Suprapubic skin (tissue), 4 donors: ENCODE measurements around the gene BMERB1. TPM values are rescaled to one million over a fixed set of nuclear protein-coding genes. Genes with fewer than 3 reads are reported as not detected.

Experiments
- DNase-seq, 2 donors: peaks; one replicate each; pipeline ENCODE4 v3.0.0-alpha.2; 2019; ENCODE audit warnings: low spot score in 2 of 2
- H3K27ac ChIP-seq: fragments of 200-600 bp; sonication (generic); one replicate; pipeline ENCODE4 v1.5.1; 2019
- H3K27me3 ChIP-seq: fragments of 200-600 bp; sonication (generic); one replicate; pipeline ENCODE4 v1.5.1; 2019
- H3K36me3 ChIP-seq: fragments of 200-600 bp; sonication (generic); one replicate; pipeline ENCODE4 v1.5.1; 2019
- H3K4me1 ChIP-seq: fragments of 200-600 bp; sonication (generic); one replicate; pipeline ENCODE4 v1.5.1; 2019
- H3K4me3 ChIP-seq: fragments of 200-600 bp; sonication (generic); one replicate; pipeline ENCODE4 v1.5.1; 2019; ENCODE audit warnings: mild to moderate bottlenecking
- H3K9me3 ChIP-seq: fragments of 200-600 bp; sonication (generic); one replicate; pipeline ENCODE4 v1.5.1; 2019
- CTCF ChIP-seq, 2 donors: fragments of 200-600 bp in 1 of 2; fragments of 450-650 bp in 1 of 2; sonication (generic) in 1 of 2; IDR thresholded peaks; one replicate each; pipeline ENCODE4 v1.5.1; 2016 to 2019; ENCODE audit warnings: antibody characterized with exemption in 2 of 2, mild to moderate bottlenecking in 1 of 2, moderate library complexity in 1 of 2
- EP300 ChIP-seq: sonication (generic); formaldehyde crosslinking; IDR thresholded peaks from one replicate; pipeline ENCODE4 v1.6.1; 2017; ENCODE audit warnings: antibody characterized with exemption
- POLR2A ChIP-seq, 2 donors: fragments of 450-650 bp; IDR thresholded peaks; one replicate each; pipeline ENCODE4 v1.6.1; 2017; ENCODE audit warnings: antibody characterized with exemption in 2 of 2, mild to moderate bottlenecking in 2 of 2, moderate library complexity in 2 of 2
- POLR2AphosphoS5 ChIP-seq, 3 donors: sonication (generic); formaldehyde crosslinking; IDR thresholded peaks; one replicate each; pipeline ENCODE4 v1.6.1; 2017; ENCODE audit warnings: antibody characterized with exemption in 3 of 3
- WGBS: methylation state at CpG from one replicate; pipeline ENCODE4 v1.1.5; 2018; 5-methylcytosine and 5-hydroxymethylcytosine counted together
- total RNA-seq, 4 donors: library from RNA; depleted of rRNA; stranded (reverse); fragments of >200 nt; gene quantifications; one replicate each; pipeline ENCODE4 v1.1.0, GENCODE V29; 2016

Gene BMERB1
- total RNA-seq, 4 donors from 2014 or later: 5.5 to 31.4 (median 17.9) TPM

- DNase-seq: no peak
- no peak overlapping the region for H3K4me3 ChIP-seq
- H3K27ac ChIP-seq: no peak overlapping the region
- H3K36me3 ChIP-seq: no peaks in the 10 kb centered on the region
- TF ChIP-seq POLR2AphosphoS5 (IDR thresholded peaks at IDR 0.05): no peak
- no peak for TF ChIP-seq EP300
- no peak for TF ChIP-seq CTCF (IDR thresholded peaks at IDR 0.05)
- no peak for TF ChIP-seq POLR2A (IDR thresholded peaks at IDR 0.05)
- 59% methylated on average over 2 of the region's 2 CpGs for WGBS
- peaks cover 3% of the 10 kb centered on the region for H3K4me1 ChIP-seq
- no peaks in the 10 kb centered on the region for H3K9me3 ChIP-seq
- H3K27me3 ChIP-seq: no peaks in the 10 kb centered on the region
Measured at GRCh38 chr16:15498427-15499175, 64.2 kb downstream of the BMERB1 start.

GRCh38 chr16:15502041-15502725, 67.8 kb downstream of the BMERB1 start:
- DNase-seq: peak in 1 of 2 donors; percentile 49
- H3K27me3 ChIP-seq: no peaks in the 10 kb centered on the region
- H3K27ac ChIP-seq: no peak overlapping the region
- H3K9me3 ChIP-seq: no peaks in the 10 kb centered on the region
- 62% methylated on average over 26 of the region's 26 CpGs for WGBS
- TF ChIP-seq EP300 (no peak), POLR2AphosphoS5 (IDR thresholded peaks at IDR 0.05) (no peak), CTCF (IDR thresholded peaks at IDR 0.05) (no peak), POLR2A (IDR thresholded peaks at IDR 0.05) (no peak)
- H3K4me1 ChIP-seq: peaks cover 7% of the 10 kb centered on the region
- H3K4me3 ChIP-seq: no peak overlapping the region
- H3K36me3 ChIP-seq: no peaks in the 10 kb centered on the region

- Histone ChIP-seq H3K9me3 (no peaks in the 10 kb centered on the region), H3K4me1 (peaks cover 21% of the 10 kb centered on the region), H3K27ac (no peak overlapping the region), H3K4me3 (no peak overlapping the region), H3K27me3 (no peaks in the 10 kb centered on the region), H3K36me3 (no peaks in the 10 kb centered on the region)
- no peak for TF ChIP-seq CTCF (IDR thresholded peaks at IDR 0.05)
- 79% methylated on average over 4 of the region's 4 CpGs for WGBS
- no peak for DNase-seq
Measured at GRCh38 chr16:15506441-15506840, 72.1 kb downstream of the BMERB1 start.

GRCh38 chr16:15507301-15507958, 73.0 kb downstream of the BMERB1 start:
- DNase-seq: no peak
- Histone ChIP-seq H3K27me3 (no peaks in the 10 kb centered on the region), H3K36me3 (no peaks in the 10 kb centered on the region), H3K4me1 (peaks cover 21% of the 10 kb centered on the region), H3K4me3 (no peak overlapping the region), H3K27ac (peak overlapping the region; percentile 49), H3K9me3 (no peaks in the 10 kb centered on the region)
- peak in 1 of 3 donors; percentile 12 for TF ChIP-seq POLR2AphosphoS5 (IDR thresholded peaks at IDR 0.05)
- TF ChIP-seq EP300: no peak
- WGBS: 13% methylated on average over 8 of the region's 8 CpGs

GRCh38 chr16:15507959-15508627, 73.7 kb downstream of the BMERB1 start:
- Histone ChIP-seq H3K27me3 (no peaks in the 10 kb centered on the region), H3K9me3 (no peaks in the 10 kb centered on the region), H3K27ac (peak overlapping the region; percentile 41), H3K4me1 (peaks cover 21% of the 10 kb centered on the region), H3K36me3 (no peaks in the 10 kb centered on the region), H3K4me3 (no peak overlapping the region)
- WGBS: 82% methylated on average over 8 of the region's 8 CpGs
- no peak for TF ChIP-seq POLR2A (IDR thresholded peaks at IDR 0.05)
- TF ChIP-seq POLR2AphosphoS5 (IDR thresholded peaks at IDR 0.05): no peak
- DNase-seq: no peak
